ENCODE data around the gene NTHL1.

The NTHL1 gene

DNA sequence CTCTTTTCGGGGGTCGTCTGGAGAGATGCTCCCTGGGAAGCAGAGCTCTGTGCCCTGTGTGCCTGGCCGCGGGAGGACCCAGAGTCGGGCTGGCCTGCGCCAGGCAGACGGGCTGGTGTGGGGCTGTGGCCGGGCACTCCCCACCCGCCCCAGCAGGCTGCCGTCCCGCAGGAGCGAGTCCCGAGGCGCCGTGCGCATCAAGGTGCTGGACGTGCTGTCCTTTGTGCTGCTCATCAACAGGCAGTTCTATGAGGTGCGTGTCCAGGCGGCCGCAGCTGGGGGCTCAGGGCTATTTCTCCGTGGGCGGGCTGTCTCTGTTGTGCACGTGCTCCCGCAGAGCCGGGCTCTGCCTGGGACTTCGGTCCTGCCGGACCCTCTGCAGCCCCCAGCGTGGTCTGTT lies 15.2 kb upstream of the NTHL1 start:
- no peak for DNase-seq

DNA sequence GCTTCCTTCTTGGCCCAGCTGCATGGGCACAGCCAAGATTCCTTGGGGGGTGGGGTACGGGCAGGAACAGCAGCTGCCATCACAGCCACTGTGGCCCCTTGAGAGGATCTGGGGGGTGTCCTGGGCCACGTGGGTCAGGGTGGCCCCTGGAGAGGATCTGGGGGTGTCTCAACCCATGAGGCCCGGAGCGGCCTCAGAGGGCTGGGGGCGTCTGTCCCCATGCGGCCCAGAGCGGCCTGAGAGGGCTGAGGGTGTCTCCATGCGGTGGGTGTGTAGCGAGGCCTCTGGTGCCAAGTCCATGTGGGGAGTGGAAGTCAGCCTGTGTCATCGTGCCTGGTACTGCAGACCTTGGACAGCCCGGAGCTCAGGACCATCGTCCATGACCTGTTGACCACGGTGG lies 13.9 kb upstream of the NTHL1 start:
- DNase-seq = no peak

DNA sequence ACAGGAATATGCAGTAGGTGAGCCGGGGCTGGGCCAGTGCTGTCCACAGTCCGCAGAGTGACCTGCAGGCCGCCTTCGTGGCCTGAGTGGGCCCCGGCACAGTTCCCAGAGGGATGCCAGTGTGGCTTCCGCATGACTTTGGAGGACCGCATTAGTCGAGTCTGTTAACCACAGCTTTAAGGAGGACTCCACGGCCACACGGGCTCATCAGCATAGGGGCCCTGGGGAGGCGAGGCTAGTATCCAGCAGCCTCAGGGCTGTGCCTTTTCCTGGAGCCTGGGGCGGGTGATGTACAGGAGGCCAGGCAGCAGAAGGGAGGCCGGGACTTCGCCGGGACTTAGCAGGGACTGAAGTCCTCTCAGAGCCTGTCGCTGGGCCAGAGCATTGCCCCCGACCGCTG lies 13.4 kb upstream of the NTHL1 start:
- DNase-seq = no peak

DNA sequence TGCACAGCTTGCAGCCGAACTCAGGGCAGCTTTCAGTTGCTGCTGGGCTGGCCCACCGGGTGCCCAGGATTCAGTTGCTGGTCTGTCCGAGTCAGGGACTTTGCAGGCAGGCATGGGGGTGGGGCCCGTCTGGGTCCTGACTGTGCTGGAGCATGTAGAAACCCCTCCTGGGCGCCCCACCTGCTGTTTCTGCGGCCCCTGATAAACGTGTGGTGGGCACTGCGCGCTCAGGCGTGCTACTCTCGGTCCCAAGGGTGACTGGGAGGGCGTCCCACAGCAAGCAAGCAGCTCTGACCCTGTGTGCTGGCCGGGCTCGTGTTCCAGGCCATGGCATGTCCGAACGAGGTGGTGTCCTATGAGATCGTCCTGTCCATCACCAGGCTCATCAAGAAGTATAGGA lies 12.7 kb upstream of the NTHL1 start:
- no peak for DNase-seq

DNA sequence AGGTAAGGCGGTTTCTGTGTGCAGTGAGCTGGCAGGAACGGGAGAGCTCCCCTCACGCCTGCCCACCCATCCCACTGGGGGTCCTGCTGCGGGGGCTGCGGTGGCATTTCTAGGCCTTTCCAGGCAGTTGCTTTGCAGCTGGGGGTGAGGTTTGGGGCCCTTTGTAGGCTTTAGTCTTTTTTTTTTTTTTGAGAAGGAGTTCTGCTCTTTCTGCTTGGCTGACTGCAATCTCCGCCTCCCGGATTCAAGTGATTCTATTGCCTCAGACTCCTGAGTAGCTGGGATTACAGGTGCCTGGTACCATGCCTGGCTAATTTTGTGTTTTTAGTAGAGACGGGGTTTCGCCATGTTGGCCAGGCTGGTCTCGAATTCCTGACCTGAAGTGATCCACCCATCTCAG lies 11.2 kb upstream of the NTHL1 start:
- no peak for DNase-seq

DNA sequence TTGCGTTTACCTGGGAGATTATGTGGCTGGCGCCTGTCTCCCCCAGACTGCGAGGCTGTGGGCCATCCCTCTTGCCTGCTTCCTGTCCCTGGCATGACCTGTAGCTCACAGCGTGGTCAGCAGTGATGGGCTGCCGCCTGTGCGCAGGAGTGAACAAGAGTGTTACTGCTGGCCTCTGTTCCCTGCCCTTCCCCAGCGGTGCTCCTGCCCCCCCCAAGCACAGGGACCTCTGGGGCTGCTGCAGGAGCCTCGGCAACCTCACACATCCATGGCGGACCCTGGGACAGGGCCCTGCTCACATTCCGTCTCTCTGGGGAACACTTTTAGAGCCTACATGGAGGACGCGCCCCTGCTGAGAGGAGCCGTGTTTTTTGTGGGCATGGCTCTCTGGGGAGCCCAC lies 10.8 kb upstream of the NTHL1 start:
- no peak for DNase-seq

DNA sequence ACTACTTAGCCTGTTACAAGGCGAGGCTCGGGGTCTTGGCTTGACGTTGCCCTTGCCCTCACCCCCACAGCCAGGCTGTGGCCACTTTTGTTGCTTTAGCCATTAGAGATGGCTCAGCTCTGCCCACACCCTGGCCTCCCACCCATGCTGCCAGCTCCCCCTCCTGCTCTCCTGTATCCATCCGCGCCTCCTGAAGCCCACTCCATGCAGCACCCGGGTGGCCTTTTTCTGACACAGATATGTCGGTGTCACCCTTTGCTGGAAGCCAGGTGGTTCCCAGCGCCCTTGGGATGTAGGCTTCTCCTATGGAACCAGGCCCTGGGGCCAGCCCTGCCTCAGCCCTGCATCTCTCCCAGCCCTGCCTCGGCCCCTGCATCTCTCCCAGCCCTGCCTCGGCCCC lies 9.8 kb upstream of the NTHL1 start:
- no peak for DNase-seq

DNA sequence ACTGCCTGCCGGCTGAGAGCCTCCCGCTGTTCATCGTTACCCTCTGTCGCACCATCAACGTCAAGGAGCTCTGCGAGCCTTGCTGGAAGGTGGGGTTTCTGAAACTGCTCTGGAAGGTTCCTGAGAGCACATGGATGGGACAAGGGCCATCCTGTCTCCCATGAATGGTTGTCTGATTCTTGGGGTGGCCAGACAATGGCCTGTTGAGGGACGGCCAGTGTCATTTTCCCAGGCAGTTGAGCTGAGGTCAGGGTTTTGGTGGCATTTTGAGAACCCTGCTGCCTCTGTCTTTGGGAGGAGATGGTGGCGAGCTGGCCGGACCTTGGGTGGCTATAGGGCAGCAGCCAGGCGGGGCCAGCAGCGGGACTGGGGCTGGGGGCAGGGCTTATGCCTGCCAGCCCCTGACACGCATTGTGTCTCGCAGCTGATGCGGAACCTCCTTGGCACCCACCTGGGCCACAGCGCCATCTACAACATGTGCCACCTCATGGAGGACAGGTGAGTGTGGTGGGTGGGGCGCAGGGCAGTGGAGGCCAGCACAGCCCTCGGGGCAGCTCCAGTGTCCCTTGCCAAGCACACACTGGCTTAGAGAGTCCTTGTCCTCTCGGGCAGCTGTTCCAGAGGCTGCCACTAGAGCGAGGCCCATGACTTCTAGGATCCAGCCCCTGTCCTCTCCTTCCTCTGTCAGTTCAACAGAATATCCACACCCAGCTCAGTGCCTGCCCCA lies 9.2 kb upstream of the NTHL1 start:
- DNase-seq = no peak

DNA sequence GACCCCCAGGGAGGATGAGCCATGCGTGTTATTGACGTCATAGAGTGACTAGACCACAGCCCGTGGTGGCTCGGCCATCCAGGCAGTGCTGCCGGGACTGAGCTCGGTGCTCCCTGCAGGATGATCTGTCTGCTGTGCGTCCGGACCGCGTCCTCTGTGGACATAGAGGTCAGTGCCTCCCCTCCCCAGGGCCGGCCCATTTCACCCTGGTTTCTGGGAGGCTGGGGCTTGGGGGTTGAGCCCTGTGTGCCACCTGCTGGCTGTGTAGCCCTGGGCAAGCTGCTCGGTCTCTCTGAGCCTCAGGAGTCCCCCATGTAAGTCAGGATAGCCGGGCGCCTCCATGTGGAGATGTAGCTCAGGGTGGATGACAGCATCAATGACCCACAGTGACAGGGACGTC lies 8.4 kb upstream of the NTHL1 start:
- no peak for DNase-seq

DNA sequence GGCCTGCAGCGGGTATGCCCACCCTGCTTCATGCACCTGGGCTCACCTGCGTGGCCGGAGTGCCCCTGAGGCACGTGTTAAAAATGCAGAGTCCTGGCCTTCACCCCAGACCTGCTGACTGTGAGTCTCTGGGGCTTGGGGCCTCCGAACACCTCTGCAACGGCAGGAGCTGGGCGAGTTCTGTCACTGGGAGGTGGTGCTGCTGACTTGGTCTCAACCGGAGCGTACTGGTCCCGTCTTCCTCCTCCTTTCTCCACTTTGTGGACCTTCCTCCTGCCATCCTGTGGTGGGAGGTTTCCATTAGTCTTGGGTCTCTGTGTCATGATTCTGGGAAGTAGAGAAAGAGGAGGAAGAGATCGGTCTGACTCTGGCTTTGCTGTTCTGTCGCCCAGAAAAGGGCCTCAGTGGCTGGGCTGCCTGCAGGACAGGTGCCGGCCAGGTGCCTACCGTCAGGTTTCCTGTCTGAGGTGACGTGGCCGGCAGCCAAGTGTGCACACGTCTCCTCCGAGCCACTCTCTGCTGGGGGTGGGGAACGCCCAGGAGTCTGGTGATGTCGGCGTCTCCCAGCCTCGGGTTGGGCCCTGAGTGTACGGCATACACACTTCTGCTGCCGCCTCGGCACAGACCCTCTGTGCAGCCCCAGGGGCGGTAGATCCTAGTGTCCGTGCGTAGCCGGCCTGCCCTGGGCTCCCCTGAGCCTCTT lies 7.1 kb upstream of the NTHL1 start:
- DNase-seq = no peak

DNA sequence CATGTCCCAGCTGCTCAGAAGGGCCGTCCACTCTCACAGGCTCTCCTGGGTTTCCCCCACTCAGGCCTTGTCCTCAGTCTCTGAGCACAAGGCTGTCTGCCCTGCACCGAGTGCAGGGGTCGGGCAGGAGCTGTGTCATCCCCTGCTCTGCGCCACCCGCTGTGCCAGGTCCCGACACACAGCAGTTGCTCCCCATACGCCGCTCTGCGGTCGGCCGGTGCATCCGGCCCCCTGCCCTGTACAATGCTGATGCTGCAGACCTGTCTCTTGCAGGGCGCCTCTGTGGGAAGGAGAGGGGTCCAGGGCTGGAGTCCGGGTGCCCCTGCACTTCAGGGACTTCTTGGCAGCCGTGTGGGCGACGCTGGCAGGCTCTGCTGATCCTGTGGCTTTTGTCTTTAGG lies 6.3 kb upstream of the NTHL1 start:
- DNase-seq = no peak

DNA sequence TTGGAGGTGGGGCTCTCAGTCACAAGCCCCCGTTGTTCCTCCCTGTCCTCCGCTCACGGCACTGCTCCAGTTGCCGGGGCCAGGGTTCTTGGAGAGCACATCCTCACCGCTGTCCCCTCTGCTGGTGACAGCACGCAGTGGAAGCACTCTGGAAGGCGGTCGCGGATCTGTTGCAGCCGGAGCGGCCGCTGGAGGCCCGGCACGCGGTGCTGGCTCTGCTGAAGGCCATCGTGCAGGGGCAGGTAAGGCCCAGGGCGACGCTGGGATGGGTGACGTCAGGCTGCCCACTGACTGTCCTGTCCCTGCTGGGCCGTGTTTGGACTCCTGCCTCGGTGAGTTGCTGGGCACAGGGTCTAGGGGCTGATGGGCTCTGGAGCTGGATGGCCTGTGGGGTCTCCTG lies 5.6 kb upstream of the NTHL1 start:
- DNase-seq = no peak

DNA sequence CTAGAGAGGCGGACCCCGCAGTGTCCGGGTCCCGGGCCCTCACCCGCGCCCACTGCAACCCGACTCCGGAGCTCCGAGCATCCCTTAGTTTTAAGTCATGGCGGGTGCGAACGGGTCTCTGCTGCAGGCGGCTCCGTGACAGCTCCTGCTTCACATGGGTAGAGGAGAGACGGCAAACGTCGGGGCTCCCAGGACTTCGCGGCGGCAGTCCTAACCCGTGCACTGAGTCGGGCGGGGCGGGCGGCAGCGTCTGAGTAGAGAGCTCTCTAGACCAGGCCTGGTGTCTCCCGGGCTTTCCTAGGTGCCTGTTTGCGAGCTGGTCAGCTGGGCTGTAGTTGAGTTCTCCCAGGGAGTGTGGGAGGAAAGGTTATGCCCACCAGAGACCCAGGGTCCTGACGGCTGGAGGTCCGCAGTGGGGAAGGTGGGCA lies 496 bp upstream of the NTHL1 start:
- DNase-seq = no peak

DNA sequence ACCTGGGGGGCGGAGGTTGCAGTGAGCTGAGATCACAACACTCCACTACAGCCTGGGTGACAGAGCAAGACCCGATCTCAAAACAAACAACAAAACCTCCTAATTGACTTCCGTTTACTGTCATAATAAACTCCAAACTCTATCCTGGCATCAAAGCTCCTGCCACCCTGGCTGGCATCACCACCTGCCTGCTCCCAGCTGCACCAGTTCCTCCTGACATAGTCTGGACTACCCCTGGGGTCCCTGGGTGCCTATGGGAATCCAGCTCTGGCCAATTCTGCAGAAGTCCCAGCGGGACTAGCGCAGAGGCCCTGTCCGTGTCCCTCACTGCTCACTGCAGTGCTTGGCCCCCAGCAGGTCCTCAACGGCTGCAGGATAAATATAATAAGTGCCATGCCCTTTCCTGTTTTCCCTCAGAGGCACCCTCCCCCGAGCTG lies 723 bp downstream of the NTHL1 start:
- no peak for DNase-seq

DNA sequence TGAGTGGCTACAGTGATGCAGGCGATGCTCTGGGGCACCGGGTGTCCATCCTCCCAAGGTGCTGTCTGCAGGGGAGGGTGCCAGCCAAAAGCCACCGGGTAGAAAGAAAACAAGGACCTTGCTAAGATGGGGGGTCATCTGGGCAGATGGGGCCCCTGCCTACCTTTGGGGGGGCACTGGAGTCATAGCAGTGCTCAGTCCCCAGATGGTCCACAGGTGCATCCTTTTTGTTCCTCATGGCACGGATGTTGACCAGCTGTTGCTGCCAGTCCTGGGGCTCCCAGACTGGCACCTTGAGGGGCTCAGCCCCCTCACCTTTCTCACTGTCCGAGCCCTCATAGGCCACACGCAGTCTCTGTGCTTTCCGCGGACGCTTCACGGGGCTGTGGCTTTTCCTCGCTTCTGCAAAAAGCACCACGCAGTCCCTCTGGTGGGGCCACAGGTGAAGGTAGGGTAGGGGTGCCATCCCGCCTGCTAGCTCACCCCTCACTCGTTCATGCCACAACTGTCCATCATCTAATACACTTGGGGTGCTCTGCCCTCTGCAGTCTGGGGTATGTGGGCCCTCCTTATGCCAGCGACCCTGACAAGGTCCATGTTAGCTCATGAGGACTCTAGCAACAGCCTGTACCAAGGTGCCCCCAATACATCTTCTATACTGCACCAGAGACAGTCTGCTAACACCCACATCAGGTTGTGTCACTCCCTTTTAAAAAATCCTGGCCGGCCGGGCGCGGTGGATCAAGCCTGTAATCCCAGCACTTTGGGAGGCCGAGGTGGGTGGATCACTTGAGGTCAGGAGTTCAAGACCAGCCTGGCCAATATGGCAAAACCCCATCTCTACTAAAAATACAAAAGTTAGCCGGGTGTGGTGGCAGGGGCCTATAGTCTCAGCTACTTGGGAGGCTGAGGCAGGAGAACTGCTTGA lies 1.4 kb downstream of the NTHL1 start:
- DNase-seq = no peak

DNA sequence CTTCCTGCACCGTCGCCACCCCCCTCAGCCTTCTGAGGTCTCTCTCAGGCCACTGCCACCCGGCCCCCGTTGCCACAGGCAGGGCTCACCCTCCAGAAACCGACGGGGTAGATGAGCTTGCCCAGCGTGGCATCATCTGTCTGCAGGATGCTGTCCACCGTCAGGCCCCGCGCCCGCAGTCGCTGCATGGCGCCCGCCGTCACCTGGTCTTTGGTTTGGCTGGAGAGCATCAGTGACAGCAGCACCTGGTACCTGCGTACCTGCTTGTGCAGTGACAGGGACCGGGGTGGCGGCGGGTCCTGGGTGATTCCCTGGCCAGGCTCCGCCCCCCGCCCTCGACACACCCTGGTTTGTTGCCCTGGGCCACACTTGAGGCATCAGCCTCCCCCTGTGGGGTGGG lies 3.1 kb downstream of the NTHL1 start:
- DNase-seq = no peak

DNA sequence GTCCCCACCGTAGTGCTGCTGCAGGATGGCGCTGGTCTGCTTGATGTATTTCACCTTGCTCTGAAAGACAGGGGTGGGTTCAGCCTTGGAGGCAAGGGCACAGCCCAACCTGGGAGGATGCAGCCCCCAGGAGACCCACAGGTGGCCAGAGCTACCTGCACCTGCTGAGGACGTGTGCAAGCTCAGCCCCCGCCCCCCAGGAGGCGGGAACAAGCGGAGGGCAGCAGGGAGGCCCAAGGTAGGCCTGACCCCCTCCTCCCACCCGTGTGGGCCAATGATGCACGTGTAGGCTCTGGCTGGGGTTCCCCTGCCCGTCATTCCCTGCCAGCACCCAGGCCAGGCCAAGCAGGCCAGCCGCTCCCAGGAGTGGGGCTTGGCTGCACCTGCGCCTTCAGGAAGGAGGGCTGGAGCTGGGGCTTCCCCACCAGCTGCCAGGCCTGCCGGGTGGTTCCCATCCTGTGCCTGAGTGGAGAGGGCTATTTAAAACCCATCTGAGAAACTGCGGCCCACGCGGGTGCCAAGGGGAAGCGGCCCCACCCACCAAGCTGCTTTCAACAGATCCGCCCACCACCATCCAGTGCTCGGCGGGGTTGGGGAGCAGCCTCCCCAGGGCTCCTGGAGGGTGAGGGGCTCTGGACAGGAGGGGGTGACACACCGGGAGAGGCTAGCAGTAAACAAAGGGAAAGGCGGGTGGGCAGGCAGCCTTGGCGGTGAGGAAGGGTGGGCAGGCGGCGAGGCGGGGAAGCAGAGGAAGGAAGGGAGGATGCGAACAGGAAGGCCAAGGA lies 3.8 kb downstream of the NTHL1 start:
- DNase-seq = no peak

DNA sequence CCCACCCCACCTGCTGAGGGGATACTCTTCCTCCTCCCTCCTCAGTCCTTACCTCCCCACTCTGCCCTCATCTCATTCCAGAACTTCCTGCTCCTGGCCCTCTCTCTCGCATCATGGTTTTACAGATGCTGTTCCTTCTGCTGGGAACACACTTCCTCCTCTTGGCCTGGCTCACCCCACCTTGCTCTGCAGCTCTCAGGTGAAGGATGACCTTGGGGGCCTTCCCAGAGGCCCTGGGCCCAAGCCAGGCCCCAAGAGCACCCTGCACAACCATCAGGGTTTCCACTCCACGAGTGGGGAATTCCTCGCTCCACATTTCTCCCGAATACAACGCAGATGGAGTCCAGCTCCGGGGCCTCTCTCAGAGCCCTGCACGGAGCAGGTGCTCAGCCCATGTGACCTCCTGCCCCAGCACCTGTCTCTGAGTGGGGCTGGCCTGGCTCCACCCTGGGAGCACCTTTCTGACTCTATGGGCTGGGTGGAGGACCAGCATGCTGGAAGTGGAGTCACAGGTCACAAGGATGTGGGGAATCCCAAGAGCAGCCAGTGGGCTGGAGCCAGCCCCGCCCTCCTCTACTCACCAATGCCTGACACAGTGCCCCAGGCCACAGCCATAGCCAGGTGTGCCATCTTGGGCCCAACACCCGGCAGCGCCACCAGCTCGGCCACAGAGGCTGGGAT lies 4.5 kb downstream of the NTHL1 start:
- no peak for DNase-seq

DNA sequence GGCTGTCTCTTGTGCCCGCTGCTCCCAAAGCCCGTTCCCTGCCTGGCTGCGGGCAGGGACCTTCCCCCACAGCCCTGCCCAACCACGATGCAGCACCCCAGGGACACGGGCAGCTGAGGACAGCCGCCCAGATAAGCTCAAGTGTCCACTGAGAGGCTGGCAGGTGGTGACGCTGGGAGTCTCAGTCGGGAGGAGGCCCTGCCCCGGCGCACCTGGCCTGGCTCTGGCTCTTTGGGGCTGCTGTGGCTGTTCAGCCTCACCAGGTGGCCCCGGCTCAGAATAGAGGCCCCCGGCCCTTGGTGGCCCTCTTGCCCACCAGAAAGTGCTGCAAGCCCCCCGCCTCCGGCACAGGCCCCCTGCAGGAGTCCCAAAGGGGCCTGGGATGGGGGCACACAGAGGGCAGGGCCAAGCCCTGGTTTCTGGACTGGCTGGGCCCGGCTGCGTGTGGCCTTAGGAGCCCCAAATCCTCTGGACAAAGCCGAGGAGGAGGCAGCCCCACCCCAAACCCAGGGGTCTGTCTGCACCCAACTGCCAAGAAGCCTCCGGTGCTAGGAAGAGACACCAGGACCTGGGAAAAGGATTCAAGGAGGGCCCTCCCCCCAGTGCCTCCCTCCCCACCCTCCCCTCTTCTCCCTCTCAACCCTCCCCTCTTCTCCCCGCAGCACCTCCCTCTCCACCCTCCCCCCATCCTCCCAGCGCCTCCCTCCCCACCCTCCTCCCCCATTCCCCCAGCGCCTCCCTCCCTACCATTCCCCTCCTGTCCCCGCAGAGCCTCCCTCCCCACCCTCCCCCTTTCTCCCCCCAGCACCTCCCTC lies 5.3 kb downstream of the NTHL1 start:
- DNase-seq = no peak

DNA sequence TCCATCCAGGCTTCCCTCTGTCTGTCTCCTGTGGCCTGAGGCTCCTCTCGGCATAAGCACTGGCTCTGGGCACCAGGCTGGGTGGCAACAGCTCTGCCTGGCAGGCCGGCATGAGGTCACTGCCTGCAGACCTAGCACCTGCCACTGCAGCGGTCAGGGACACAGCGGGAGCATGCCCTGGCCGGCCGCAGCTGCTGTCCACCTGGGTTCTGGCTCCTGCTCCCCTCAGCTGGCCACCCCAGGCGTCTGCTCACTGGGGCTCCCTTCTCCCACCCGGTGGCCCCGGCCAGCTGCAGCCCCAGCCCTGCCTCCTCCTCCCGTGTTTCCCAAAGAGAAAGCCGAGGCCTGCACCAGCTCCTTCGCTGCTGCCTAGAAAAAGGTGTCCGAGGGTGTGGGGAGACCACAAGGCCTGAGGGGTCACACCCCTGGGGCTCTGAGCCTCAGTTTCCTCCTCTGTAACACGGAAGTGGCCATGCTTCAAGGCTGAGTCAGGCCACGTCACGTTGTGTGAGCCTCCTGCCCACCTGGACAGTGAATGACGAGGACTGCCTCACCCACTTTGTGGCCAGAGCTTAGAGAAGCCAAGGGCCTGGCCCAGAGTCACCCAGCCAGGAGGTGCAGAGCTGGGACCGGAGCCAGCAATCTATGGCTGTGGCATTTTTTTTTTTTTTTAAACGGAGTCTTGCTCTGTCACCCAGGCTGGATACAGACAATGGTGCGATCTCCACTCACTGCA lies 6.7 kb downstream of the NTHL1 start:
- no peak for DNase-seq
